ENCODE results near the gene CALML5.
"Not testable (repeated sequence)": the region's sequence is repeated elsewhere in the genome, so short reads cannot be mapped to it uniquely, and the experiment has no call there.

The CALML5 gene

DNA sequence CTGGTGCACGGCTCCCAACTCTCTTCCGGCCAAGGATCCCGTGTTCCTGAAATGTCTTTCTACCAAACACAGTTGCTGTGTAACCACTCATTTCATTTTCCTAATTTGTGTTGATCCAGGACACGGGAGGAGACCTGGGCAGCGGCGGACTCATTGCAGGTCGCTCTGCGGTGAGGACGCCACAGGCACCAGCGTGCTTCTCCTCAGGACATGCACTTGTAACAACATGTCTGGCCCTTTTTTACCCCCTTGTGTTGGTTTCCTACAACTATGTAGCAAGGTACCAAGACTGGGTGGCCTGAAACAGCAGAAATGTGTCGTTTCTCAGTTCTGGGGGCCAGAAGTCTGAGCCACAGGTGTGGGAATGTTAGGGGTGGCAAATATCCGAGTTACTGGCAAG is 18.2 kb downstream of the CALML5 start:
- ATAC-seq = no peak

DNA sequence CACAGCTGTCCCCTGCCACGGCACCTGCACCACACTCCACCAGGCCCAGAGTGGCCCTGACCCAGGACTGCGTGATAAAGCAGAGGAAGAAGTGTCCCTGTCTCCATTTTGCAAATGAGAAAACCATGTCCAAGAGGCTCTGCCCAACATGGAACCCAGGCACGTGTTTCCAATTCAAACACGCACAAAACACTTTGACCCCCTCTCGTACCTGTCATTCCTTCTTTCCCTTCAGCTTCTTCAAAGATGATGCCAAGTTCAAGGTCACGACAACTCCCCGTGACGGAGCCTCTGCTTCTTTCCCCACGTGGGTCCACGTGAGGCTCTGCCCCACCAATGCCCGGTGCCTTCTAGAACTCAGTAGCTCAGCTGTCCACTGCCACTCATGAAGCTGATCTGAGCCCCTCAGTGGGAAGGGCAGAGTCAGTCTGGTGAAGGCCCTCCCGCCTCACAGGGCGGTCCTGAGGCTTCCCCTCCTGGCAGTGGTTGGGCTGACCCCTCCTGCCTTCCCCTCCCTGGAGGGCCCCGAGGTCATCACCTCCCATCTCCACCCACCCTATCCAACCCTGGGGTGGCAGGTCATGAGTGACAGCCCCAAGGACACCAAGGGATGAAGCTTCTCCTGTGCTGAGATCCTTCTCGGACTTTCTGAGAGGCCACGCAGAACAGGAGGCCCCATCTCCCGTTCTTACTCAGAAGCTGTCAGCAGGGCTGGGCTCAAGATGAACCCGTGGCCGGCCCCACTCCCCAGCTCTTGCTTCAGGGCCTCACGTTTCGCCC is 19.0 kb downstream of the CALML5 start:
- DNase-seq (no peak), ATAC-seq (no peak)

More for the DNA sequence above, 18.2 kb downstream of the CALML5 start:
- no peak for DNase-seq

GRCh38 chr10:5479481-5480161 is 19.7 kb downstream of the CALML5 start:
- no peak for DNase-seq
- peak; percentile 57 for ATAC-seq

DNA sequence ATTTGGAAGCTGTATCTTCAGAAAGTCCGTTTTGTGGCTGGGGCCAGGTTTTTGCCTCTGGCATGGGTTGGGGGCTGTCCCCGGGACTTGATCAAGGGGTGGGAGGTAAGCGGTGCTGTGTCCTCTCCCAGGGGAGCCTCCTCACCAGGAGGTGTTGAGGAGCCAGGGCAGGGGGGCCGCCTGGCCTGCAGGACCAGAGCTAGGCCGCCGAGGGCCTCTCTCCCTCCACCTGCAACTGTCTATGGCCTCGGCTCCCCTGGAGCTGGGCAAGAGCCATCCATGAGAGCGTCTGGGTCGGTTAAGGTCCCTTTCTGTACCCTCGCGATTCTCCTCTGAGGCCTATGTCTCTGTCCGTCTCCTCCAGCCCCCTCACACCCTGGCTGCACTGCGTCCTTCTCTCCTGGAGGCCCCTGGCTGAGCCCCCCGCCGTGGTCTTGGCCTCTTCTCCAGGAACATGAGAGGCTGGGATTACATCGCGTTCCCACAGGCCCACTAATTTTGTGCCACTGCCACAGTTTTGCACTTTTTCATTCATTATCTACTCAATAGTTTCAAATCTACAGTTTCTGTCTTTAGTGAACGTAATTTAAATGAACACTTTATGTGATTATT is 20.6 kb downstream of the CALML5 start:
- ATAC-seq = no peak
- DNase-seq = no peak

DNA sequence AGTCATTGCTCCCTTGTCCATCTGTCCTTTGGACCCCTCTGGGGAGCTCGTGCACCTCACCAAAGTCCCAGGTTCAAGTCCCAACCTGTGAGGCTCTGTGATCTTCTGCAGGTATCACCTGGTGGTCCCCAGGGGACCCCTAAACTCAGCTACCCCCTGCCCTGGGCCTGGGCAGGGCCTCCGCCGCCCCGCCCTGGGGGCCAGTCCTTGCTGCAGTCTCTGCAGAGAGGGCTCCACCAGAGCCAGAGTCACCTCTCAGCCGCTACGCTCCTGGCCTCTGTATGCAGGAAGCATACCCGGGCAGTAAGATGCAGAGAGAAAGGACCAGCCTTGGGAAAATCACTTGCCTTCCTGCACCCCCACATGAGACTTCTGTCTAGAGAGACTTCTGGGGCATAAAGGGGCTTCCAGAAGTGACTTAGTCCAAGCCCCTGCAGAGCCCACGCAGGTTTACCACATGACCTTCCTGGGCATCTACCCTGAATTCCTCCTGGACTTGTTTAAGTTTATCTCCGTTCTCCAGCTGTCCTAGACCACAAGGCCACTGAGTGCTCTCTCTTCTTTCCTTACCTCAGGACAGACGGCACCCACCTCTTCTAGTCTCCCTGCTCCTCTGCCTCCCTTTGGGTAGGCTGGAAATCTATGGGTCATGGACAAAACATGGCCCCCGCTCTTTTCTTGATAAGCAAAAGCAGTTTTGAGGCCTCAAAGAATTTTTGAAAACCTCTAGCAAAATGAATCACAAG is 21.2 kb downstream of the CALML5 start:
- no peak for ATAC-seq
- DNase-seq = no peak

GRCh38 chr10:5476918-5477525 is 22.3 kb downstream of the CALML5 start:
- DNase-seq (no peak), ATAC-seq (no peak)

DNA sequence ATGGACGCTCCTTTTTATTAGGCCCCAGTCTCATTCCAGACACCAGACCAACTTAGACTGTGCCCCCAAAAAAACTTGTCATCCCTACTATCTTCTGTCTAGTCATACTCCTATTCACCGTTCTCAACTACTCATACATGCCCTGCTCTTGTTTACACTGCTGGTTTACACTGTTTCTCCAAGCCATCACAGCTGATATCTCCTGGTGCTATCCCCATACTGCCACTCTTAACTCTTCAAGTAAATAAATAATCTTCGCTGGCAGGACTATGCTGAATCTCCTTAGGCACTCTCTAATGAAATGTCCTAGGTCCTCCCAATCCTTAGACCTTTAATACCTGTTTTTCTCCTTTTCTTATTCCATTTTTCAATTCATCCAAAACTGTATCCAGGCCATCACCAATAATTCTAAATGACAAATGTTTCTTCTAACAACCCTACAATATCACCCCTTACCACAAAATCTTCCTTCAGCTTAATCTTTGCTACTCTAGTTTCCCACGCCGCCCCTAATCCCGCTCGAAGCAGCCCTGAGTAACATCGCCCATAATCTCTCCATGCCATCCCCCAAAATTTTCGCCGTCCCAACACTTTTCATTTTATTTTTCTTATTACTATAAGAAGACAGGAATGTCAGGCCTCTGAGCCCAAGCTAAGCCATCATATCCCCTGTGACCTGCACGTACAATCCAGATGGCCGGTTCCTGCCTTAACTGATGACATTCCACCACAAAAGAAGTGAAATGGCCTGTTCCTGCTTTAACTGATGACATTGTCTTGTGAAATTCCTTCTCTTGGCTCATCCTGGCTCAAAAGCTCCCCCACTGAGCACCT is 23.2 kb downstream of the CALML5 start:
- ATAC-seq = not testable (repeated sequence)

GRCh38 chr10:5475088-5475487 is 24.3 kb downstream of the CALML5 start:
- ATAC-seq, DNase-seq: not testable (repeated sequence)

More for the DNA sequence above, 23.2 kb downstream of the CALML5 start:
- not testable (repeated sequence) for DNase-seq

GRCh38 chr10:5474642-5475041 is 24.7 kb downstream of the CALML5 start:
- not testable (repeated sequence) for DNase-seq, ATAC-seq

GRCh38 chr10:5470062-5470751 is 29.2 kb downstream of the CALML5 start:
- no peak for DNase-seq
- no peak for ATAC-seq

GRCh38 chr10:5469353-5470061 is 29.9 kb downstream of the CALML5 start:
- no peak for DNase-seq
- ATAC-seq = no peak

GRCh38 chr10:5468262-5469106 is 30.9 kb downstream of the CALML5 start:
- ATAC-seq (no peak), DNase-seq (no peak)

GRCh38 chr10:5467634-5468255 is 31.6 kb downstream of the CALML5 start:
- no peak for ATAC-seq
- no peak for DNase-seq

DNA sequence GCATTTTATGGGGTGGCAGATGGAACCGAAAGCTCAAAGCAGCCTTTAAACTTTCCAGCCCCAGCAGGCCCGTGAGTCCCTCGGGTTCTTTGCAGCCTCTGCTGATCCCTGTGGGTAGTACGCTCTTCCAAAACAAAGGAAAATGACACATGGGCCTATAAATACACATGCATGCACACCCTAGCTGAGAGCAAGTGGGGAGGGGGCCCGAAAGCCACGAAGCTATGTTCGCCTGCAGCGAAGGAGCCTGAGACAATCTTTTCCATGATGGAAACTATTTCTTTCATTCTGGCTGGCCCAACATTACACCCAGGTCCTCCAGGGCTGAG is 32.2 kb downstream of the CALML5 start:
- no peak for DNase-seq
- ATAC-seq = no peak

GRCh38 chr10:5466451-5467206 is 32.7 kb downstream of the CALML5 start:
- DNase-seq (no peak), ATAC-seq (no peak)

- ATAC-seq = no peak
Observed at GRCh38 chr10:5465976-5466450, 33.4 kb downstream of the CALML5 start.

DNA sequence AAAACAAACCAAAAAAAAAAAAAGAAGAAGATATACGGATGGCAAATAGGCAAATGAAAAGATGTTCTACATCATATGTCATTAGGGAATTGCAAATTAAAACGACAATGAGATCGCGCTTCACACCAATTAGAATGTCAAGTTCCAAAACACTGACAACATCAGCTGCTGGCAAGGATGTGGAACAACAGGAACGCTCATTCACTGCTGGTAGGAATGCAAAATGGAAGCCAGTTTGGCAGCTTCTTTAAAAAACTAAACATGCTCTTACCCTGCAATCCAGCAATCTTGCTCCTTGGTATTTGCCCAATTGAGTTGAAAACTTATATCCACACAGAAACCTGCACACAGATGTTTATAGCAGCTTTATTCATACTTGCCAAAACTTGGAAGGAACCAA is 34.8 kb downstream of the CALML5 start:
- DNase-seq (no peak), ATAC-seq (no peak)

More at GRCh38 chr10:5465976-5466450, 33.4 kb downstream of the CALML5 start:
- DNase-seq = no peak

Data from stimulated activated naive CD8-positive, alpha-beta T cell treated with anti-CD3 and anti-CD28 coated beads, Interleukin-15, Interleukin-2, amounts not matched to agents 100 U/mL and 50 U/mL, for 24 hours (primary cell).